ENCODE results near the gene ALKBH6.
"Not testable (repeated sequence)": the region's sequence is repeated elsewhere in the genome, so short reads cannot be mapped to it uniquely, and the experiment has no call there.

The ALKBH6 gene

DNA sequence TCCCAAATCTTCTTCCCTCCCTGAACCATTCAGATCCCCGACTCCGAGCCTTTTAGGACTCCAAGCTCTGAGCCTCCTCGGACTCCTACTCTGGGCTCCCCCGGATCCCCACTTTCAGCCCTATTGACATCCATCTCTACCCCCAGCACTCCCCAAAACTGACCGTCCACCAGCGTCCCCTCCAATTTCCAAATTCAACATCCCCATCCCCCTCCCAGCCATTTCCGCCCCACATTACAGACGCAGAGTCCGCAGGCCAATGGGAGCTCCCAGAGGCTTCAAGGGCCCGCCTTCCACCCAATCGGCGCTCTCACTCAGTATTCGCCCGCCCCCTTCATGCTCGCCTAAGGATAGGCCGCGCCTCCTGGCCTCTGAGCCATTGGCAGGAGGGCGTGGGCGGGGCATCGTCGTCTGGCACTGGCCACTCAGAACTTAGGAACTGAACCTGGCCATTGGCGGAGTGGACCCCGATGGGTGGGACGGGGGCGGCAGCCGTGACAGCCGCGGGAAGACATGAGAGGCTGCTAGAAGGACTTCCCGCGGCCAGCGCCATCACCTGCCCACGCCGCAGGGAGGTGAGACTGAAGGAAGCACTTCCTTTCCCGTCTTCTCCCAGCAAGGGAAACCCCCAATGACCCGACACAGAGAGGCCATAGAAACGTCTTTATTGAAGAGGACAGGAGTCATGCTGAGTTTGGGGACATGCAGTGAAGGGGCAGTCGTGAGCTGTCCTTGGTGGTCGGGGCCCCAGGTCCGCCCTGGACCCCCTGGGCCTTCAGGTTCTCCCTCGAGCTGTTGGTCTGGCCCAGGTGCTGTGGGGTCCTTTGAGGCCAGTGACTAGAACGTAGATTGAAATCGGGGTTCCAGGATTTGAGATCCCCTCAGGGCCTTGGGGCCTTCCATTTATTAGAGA, at the start of gene ALKBH6:
ALKBH6 (minus strand) TSS at position 202 of the 913 bp plus-strand sequence. CDS start 816 bp downstream, outside the sequence.
- DNase-seq = peak; percentile 84 to 99 (median 96)

DNA sequence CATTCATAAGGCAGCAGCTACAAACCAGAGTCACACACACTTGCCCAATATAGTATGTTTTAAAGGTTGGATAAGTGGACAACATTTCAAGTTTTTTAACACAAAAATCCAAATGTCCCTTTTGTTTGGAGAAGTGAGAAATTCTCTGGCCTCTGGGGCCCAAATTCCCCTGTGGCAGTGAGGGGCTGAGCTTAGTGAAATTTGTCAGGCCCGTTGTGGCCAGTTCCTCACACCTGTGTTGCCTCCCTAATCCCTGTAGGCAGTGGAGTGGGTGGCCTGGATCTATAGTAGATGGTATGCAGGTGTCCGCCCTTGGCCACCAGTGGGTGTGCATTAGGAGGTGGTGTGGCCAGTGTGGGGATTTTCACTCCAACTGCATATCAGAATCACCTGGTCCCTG, 47.4 kb upstream of the ALKBH6 start:
- no peak for DNase-seq

DNA sequence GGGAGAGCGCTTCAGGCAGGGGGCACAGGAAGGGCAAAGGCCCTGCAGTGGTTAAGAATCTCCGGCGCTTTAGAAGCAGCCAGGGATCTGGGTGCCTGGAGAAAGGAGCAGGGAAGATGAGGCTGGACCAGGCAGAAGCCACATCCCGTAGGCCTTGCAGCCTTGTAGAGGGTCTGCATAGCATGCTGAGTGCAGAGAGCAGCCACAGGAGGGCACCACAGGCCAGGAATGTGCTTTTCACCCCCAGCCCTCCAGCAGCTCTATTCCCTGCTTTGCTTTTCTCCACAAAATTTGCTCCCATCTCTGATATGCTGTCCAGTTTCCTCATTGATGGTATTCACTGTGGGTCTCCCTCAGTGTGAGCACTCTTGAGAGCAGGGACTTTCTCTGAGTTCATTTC, 46.4 kb upstream of the ALKBH6 start:
- peak in 11 of 14 donors; percentile 6 to 68 (median 39) for DNase-seq

DNA sequence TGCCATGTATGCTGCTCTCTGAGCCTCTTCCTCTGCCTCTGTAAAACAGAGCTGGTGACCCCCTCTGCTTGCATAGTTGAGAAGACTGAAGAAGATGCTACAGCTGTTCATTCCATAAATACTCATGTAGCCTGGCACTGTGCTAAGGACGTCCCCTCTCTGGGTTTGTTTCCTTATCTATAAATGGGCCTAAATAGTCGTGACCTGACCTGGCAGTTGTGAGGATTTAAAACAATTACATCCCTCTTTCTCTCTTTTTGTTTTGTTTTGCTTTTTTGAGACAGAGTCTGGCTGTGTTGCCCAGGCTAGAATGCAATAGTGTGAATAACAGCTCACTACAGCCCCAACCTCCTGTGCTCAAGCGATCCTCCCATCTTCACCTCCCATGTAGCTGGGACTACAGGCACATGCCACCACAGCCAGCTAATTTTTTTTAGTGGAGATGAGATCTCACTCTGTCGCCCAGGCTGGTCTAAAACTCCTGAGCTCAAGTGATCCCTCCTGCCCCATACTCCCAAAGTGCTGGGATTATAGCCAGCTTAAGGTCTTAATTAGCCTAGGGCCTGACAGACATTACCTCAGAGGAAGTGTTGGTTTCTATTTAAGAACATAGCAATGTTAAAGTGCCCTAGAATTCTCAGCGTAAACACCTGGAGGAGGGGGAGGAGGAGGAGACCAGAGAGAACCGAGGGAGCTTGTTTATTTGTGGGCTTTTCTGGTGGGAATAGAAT, 45.3 kb upstream of the ALKBH6 start:
- DNase-seq = no peak

DNA sequence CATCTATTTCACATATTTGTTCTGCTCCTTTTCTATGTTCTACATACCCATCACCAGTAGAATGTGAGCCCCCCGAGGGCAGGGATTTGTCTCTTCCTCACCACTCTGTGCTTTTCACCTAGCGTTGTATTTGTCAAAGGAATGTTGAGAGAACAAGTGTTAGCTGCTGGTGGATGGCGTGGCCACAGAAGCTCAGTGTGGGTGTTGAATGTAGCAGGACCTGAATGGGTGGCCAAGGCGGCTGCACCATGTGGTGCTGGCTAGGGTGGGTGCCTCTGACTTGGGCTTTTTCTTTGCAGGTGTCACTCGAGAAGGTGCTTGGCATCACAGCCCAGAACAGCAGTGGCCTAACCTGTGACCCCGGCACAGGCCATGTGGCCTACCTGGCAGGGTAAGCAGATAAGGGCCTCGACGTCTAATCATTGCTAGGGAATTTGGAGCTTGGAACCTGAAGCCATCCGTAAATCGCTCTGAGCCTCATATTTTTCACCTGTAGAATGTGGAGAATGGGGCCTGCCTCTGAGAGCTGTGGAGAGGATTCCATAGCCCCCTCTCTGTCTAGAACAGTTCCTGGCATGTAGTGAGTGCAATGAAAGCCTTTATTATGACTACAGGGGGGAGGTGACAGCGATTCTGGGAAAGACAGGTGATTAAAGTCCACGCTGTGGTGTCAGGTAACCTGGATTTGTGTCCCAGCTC, 44.6 kb upstream of the ALKBH6 start:
- no peak for DNase-seq

DNA sequence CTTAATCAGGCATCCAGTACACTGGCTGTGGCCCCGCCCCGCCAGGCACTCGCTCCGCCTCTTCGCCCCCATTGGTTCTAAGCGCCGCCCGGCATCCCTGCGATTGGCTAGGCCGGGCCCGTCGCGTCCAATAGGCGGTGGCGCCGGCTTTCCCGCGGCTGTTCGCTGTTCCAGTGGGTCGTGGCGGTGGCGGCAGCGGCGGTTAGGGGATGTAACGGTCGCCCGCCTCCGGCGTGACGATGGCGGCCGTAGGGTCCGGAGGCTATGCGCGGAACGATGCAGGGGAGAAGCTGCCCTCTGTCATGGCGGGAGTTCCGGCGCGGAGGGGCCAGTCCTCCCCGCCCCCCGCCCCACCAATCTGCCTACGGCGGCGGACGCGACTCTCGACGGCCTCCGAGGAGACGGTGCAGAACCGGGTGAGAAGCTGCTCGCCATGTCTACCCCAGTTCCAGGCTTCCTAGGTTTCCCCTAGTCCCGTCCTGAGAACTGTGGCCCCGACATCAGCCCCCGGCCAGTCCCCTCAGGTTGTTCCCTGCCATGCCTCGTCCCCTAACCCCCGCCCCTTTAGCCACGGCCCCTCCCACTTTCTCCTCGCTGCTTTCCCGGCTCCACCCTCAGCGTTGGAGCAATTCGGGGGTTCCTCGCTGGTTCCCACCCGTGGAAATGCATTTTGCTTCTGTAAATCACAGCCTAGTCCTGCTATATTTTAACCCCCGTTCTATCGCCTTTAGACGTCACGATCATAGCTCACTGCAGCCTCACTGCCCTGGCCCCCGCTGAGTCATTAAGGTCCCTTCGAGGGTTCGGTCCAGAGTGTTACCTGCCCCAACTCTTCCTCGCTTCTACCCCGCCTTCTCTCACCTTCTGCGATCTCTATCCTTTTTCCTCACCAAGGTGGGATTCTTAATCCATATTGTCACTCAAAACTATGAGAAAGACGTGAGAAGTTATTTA, 41.0 kb upstream of the ALKBH6 start, which contains the start of gene WDR62:
WDR62 (plus strand) TSS at position 165 of the 954 bp plus-strand sequence; CDS start at position 240, 75 bp downstream.
- peak in 12 of 14 donors; percentile 89 to 100 (median 99) for DNase-seq

DNA sequence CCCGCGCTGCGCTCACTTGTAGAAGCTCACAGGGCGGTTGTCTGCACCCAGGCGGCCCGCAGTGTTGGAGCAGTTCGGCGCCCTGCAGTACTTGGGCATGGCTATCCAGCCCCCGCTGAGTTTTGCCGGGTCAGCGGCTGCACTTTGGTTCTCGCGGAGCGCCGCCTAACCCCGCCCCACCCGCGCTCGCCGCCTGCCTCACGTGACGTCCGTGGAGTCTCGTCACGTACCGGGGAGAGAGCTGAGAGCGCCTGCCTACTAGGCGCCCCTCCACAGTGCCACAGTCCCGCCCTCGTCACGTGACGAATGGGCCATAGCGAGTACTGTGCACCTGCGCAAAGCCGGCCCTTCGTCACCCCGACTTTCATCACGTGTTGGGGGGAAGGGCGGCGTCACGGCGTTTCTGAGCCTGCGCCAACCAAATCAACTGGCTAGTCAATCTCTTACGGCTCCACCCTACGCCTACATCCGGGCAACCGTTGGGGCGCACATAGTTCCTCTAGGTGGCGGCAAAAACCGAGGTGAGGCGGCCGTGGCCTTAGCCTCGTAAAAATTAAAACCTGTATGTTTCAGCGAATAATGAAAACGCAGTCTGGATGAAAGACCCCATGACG, 40.2 kb upstream of the ALKBH6 start, which contains the start of gene THAP8:
THAP8 (minus strand) TSS at position 167 of the 614 bp plus-strand sequence; CDS start at position 99, 68 bp downstream.
- DNase-seq = peak; percentile 95 to 100 (median 99)

DNA sequence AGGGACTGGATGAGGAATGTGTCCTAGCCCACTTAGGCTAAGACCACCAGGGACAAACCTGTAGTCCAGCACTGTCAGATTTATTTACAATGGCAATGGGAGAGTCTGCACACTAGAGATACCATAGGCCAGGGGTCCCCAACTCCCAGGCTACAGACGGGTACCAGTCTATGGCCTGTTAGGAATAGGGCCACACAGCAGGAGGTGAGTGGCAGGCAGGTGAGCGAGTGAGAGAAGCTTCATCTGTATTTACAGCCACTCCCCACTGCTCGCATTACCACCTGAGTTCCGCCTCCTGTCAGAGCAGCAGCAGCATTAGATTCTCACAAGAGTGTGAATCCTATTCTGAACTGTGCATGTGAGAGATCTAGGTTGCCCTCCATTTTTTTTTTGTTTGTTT, 37.6 kb upstream of the ALKBH6 start:
- DNase-seq = no peak

DNA sequence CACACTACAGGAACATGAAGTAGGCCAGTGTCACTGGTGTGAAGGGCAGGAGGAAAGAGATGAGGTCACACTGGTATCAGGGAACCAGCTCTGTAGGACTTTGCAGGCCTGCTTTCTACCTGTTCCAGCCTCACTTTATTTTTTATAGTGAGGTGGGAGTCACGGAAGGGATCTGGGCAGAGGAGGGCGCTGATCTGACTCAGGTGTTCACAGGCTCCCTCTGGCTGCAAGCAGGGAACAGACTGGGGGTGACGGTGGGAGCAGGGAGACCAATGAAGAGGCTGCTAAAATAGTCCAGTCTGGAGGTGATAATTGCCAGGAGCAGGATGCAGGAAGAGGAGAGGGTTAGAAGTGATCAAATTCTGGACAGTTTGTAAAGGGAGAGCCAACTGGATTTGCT, 37.2 kb upstream of the ALKBH6 start:
- peak in 1 of 14 donors; percentile 25 for DNase-seq

DNA sequence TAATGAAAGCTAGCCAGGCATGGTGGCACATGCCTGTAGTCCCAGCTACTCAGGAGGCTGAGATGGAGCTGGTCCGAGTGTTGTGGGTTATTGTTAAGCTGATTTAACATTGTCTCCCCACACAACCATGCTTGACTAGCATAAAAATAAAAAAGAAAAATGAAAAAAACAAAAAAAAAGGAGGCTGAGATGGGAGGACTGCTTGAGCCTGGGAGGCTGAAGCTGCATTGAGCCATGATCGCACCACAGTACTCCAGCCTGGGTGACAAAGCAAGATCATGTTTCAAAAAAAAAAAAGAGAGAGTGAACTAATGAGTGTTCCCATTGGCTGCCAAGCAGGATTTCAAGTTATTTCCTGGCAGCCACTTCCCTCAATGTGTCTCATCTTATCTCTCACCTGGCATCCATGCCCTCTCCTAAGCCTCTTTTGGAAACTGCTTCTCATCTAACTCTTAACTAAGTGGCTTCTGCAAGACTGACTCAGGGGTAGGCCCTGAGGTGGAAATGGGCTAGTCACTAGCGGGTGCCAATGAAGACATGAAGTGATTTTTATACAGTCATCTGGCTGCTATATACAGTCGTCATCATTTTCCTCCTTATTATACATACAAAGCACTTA, 35.2 kb upstream of the ALKBH6 start:
- no peak for DNase-seq

DNA sequence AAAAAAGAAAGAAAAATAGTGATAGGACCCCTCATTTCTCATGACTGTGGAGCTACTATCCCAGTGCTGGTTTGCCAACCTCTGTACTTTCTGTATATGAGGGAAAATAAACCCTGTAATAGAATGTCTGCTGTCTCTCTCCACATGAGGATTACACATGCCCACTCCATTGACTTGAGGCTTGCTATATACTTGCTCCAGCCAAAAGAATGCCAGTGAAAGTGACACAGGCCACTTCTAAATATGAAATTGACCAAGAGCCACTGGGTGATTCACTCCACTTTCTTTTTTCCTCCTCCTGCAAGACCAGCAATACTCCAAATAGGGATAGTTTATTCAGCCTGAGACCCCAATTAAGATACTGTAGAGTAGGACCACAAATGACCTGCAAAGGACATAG, 33.8 kb upstream of the ALKBH6 start:
- no peak for DNase-seq

DNA sequence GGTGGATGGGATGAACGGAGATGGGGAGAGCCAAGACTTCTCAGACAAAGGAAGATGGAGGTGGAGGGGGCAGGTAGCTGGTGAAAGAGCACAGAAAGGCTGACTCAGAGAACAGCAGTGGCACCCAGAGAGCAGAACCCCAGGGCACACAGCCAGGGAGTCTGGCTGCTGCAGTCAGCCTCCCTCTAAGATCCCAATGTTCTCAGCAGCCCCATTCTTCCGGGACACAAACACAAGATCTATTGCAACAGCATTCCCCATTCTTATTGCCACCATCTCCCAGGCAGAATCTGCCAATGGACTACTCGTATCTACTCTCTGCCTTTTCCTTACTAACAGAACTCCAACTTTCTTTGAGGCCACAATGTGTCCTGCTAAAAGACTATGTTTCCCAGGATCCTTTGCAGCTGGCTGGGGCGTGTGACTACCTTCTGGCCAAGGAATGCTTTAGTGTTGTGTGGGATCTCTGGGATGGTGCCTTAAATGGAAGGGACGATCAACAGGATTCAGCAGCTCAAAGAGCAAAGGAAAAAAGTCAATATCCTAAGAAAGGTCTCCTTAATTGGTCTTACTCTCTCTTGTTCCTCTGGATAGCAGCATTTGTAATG, 32.5 kb upstream of the ALKBH6 start:
- peak in 8 of 14 donors; percentile 9 to 70 (median 18) for DNase-seq

DNA sequence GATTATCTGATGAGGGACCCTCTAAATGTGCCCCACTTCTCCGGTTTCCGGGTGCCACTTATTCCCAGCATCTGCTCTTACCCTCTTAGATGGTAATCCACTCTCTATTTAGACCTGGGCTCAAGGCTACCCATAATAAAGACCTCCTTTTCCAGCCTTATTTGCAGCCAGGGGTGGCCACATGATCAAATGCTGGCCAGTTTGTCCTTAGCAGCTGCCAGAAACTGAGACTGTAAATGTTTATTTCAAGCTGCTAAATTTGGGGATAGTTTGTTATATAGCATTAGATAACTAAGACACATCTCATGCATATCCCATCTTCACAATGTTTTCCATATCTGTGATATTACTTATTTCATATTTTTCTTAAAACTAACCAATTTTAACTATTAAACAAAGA, 29.9 kb upstream of the ALKBH6 start:
- peak in 2 of 14 donors; percentile 4 to 9 for DNase-seq

DNA sequence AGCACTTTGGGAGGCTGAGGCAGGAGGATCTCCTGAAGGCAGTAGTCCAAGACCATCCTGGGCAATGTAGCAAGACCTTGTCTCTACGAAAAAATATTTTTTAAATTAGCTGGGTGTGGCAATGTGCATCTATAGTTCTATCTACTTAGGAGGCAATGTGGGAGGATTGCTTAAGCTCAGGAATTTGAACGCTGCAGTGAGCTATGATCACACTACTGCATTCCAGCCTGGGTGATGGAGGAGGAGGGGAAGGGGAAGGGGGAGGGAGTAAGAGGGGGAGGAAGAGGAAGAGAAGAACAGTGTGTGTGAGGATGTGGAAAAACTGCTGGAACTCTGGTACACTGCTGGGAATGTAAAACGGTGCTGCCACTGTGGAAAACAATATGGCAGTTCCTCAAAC, 27.8 kb upstream of the ALKBH6 start:
- DNase-seq = no peak

DNA sequence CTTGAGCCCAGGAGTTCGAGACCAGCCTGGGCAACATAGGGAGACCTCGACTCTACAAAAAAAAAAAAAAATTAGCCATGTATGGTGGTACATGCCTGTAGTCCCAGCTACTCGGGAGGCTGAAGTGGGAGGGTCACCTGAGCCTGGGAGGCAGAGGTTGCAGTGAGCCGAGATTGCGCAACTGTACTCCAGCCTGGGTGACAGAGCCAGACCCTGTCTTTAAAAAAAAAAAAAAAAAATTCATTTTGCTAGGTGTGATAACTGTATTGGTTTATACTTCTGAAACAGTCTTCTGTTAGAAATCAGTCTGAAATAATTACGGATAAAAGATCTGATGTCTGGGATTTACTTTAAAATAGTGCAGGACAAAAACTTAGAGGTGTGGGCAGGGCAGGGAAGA, 27.1 kb upstream of the ALKBH6 start:
- DNase-seq = not testable (repeated sequence)

DNA sequence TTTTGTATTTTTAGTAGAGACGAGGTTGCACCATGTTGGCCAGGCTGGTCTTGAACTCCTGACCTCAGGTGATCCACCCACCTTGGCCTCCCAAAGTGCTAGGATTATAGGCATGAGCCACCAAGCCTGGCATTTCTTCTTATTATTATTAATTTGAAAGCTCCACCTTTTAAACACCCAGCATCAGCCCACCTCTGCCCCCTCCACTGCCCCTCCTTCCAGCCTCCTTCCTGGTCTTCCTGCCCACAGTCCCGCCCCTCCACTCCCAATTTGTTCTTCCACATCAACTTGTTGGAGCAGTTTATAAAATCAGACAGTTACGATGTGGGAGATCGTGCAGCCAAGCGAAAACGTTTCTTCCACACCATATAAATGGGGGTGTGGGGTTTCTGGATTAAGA, 26.5 kb upstream of the ALKBH6 start:
- DNase-seq = no peak

DNA sequence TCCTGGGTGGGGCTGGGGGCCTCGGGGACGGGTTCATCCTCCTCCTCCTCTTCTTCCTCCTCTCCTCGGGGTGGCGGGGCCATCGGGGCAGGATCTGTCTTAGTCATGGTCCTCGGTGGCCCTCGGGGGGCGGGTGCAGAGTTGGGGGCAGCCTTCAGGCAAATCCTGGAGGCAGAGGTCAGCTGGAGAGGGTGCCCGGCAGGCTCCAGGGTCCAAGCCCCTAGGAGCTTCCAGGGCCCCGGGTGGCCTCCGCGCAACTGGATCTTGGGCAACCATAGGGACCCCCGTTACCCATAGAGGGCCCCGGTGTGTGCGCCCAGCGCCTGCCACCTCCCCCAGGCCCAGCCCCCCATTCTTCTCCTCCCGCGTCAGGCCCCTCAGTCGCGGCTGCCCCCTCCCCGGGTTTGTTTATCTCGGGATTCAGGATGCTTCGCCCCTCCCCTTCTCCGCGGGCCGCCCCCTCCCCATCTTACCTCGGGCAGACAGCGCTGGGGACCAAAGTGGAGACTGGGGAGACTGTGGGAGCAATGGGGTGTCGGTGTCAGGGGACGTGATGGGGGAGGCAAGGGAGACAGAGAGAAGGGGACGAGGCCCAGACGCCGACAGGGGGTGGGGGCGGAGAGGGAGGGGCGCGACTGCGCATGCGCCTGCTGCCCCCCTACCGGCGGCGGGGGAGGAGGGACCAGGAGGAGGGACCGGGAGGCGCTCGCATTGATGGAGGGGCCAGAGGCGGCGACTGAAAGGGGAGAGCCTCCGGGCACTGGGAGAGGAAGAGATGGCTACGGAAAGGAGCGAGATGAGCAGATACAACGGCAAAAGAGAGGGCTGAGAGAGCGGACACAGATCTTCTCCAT, 18.5 kb upstream of the ALKBH6 start, which contains the start of gene CLIP3:
CLIP3 (minus strand) TSS at position 623 of the 854 bp plus-strand sequence; CDS start at position 107, 516 bp downstream.
- DNase-seq = peak in 13 of 14 donors; percentile 31 to 85 (median 70)

DNA sequence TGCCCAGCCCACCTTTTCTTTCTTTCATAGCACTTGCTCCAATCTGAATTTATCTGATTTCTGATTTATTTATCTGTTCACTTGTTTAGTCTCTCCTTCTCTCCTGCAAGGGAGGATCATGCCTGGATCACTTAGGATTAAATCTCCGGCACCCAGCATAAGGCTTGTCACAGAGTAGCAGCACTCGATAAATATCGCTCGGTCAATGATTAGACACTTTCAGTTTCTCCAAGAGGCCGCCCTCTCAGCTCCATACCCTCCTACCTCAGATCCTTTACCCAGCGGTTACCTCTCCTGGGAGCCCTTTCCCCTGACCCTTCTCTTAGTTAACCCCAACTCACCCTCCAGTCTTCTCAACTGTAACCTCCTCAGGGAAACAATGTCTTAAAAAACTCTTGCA, 17.3 kb upstream of the ALKBH6 start:
- no peak for DNase-seq

Data from C1 segment of cervical spinal cord (tissue), 14 donors.